Omental fat pad (tissue), 4 donors: ENCODE results near the gene BEST4. TPM values are rescaled to one million over a fixed set of nuclear protein-coding genes. Genes with fewer than 3 reads are reported as not detected.
A peak's percentile ranks its signal among the peaks of the same experiment; 100 is the strongest.

Experiments used
- ATAC-seq: fragments of 150-250 bp; one replicate; pipeline ENCODE4 v1.9.1; 2016; ENCODE audit warnings: mild to moderate bottlenecking, moderate library complexity; ENCODE audit not compliant: low FRiP score
- DNase-seq: peaks from one replicate; pipeline ENCODE4 v3.0.0-alpha.2; 2019; ENCODE audit warnings: low spot score
- CTCF ChIP-seq, 3 donors: fragments of 450-650 bp; IDR thresholded peaks; one replicate each; pipeline ENCODE4 v1.5.1; 2016 to 2017; ENCODE audit warnings: antibody characterized with exemption in 3 of 3, mild to moderate bottlenecking in 3 of 3, moderate library complexity in 2 of 3
- total RNA-seq, 4 donors: library from RNA; depleted of rRNA; stranded (reverse); fragments of >200 nt; gene quantifications; one replicate each; pipeline ENCODE4 v1.1.0, GENCODE V29; 2016

The BEST4 gene
- total RNA-seq, result under 1 TPM in 1 of 4 donors, not detected in 3; 0.24 TPM

GRCh38 chr1:44788120-44788860 lies at the start of gene BEST4:
TSS of gene BEST4 (minus strand) at chr1:44788170. CDS start at chr1:44787705, 465 bp downstream.
- ATAC-seq, result no peak
- TF ChIP-seq CTCF (IDR thresholded peaks at IDR 0.05), result no peak
- DNase-seq, result no peak

DNA sequence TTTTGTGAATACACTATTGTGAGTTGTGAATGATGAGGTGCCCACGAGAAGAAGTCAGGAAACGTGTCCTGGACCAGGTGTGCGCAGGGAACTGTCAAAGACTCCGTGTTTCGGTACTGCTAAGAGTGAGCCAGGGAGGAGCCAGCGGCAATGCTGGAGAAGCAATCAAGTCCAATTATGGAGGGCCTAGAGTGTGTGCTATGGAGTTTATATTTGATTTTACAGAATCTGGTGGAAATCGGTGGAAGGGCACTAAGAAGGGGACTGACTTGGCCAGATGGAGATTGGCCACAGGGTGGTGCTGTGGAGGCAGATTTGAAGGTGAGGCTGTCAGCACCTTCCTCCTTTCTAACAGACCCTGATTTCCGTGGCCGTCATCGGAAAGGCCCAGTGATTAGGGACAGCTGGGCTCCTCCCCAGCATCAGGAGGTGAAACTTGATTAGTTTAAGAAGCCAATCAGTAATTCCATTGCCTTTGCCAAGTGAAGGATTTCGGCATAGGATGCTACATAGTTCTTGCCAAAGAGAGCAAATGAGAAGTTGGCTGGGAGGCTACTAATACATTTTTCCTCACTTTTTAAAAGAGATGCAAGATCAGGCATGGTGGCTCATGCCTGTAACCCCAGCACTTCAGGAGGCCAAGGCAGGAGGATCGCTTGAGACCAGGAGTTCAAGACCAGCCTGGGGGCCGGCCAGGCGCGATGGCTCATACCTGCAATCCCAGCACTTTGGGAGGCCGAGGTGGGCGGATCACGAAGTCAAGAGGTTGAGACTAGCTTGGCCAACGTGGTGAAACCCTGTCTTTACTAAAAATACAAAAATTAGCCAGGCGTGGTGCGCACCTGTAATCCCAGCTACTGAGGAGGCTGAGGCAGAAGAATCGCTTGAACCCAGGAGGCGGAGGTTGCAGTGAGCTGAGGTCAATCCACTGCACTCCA lies 48.0 kb upstream of the BEST4 start:
- DNase-seq, result peak; percentile 95
- peak; percentile 74 for ATAC-seq
- peak in 1 of 3 donors; percentile 8 for TF ChIP-seq CTCF (IDR thresholded peaks at IDR 0.05)

GRCh38 chr1:44834328-44834727 lies 46.4 kb upstream of the BEST4 start:
- ATAC-seq (no peak), DNase-seq (no peak)
- no peak for TF ChIP-seq CTCF (IDR thresholded peaks at IDR 0.05)

GRCh38 chr1:44832056-44832705 lies 44.2 kb upstream of the BEST4 start:
- ATAC-seq (no peak), DNase-seq (no peak)
- no peak for TF ChIP-seq CTCF (IDR thresholded peaks at IDR 0.05)

- TF ChIP-seq CTCF (IDR thresholded peaks at IDR 0.05), result no peak
- DNase-seq, result no peak
- ATAC-seq, result no peak
Observed at GRCh38 chr1:44831516-44831915, 43.5 kb upstream of the BEST4 start.

- no peak for TF ChIP-seq CTCF (IDR thresholded peaks at IDR 0.05)
- ATAC-seq (no peak), DNase-seq (no peak)
Observed at GRCh38 chr1:44830900-44831304, 42.9 kb upstream of the BEST4 start.
